Measurements from ENCODE around the gene TSPAN18. TPM values are rescaled to one million over a fixed set of nuclear protein-coding genes. Genes with fewer than 3 reads are reported as not detected.

Gene TSPAN18
- total RNA-seq, 1 donor from 2014 or later = 45.5 TPM

Other genes starting within 250 kb of the TSPAN18 start
- gene CD82, start 161.3 kb upstream of the TSPAN18 start, total RNA-seq = 127 TPM
- 101 TPM for gene TP53I11, start 223.9 kb downstream of the TSPAN18 start, total RNA-seq